ENCODE measurements around the gene UBE2E2.

DNA sequence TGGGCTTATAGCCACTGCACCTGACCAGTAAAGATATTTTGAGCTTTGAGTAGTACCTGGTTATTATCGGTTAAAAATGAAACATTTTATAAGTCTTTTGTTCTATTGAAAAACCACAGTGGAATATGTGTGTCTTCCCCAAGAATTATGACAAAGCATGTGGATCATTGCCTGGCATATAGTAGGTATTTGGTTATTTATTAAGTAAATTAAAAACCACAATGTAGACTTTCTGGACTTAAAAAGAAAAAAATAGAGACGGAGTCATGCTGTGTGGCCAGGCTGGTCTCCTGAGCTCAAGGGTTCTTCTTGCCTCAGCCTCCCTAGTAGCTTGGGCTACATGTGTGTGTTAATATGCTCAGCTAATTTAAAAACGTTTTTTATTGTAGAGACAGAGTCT, 43.5 kb downstream of the UBE2E2 start:
- TF ChIP-seq CTCF (IDR thresholded peaks at IDR 0.05) = no peak
- no peak for TF ChIP-seq POLR2A (IDR thresholded peaks at IDR 0.05)
- no peak for TF ChIP-seq EP300 (IDR thresholded peaks at IDR 0.05)

Measured in ovary (tissue), 3 donors.